Inferior parietal cortex (tissue), 1 donor: Measurements from ENCODE around the gene GRAMD1B.

Experiments
- DNase-seq: peaks from one replicate; pipeline ENCODE4 v3.0.0-alpha.2; 2016; ENCODE audit errors: extremely low spot score

GRAMD1B gene

GRCh38 chr11:123588117-123588863 lies 158.2 kb downstream of the GRAMD1B start:
- DNase-seq, result no peak

- DNase-seq, result no peak
These were observed 158.8 kb downstream of the GRAMD1B start for GRCh38 chr11:123588864-123589262.

- no peak for DNase-seq
These were observed 160.3 kb downstream of the GRAMD1B start for GRCh38 chr11:123590296-123590912.

- DNase-seq, result no peak
These were observed 163.5 kb downstream of the GRAMD1B start for GRCh38 chr11:123593570-123593969.

- DNase-seq, result no peak
These were observed 164.3 kb downstream of the GRAMD1B start for GRCh38 chr11:123594188-123594901.

- no peak for DNase-seq
These were observed 164.9 kb downstream of the GRAMD1B start for GRCh38 chr11:123594921-123595320.

- DNase-seq, result no peak
These were observed 167.8 kb downstream of the GRAMD1B start for GRCh38 chr11:123597859-123598258.

- no peak for DNase-seq
These were observed 171.1 kb downstream of the GRAMD1B start for GRCh38 chr11:123601136-123601535.

- no peak for DNase-seq
These were observed 171.7 kb downstream of the GRAMD1B start for GRCh38 chr11:123601743-123602142.

- DNase-seq, result no peak
These were observed 173.6 kb downstream of the GRAMD1B start for GRCh38 chr11:123603666-123604065.

- no peak for DNase-seq
These were observed 177.7 kb downstream of the GRAMD1B start for GRCh38 chr11:123607781-123608180.

GRCh38 chr11:123608371-123608770 lies 178.3 kb downstream of the GRAMD1B start:
- no peak for DNase-seq

- DNase-seq, result no peak
These were observed 178.9 kb downstream of the GRAMD1B start for GRCh38 chr11:123608945-123609344.

- DNase-seq, result no peak
These were observed 181.6 kb downstream of the GRAMD1B start for GRCh38 chr11:123611698-123612097.

- peak; percentile 37 for DNase-seq
These were observed 186.6 kb downstream of the GRAMD1B start for GRCh38 chr11:123616505-123617198.

GRCh38 chr11:123622576-123622975 lies 192.5 kb downstream of the GRAMD1B start:
- no peak for DNase-seq

GRCh38 chr11:123624974-123625373 lies 194.9 kb downstream of the GRAMD1B start:
- no peak for DNase-seq

GRCh38 chr11:123628936-123629683 lies 199.0 kb downstream of the GRAMD1B start:
- no peak for DNase-seq

- DNase-seq, result no peak
These were observed 200.1 kb downstream of the GRAMD1B start for GRCh38 chr11:123630126-123630608.

GRCh38 chr11:123640029-123640428 lies 210.0 kb downstream of the GRAMD1B start:
- DNase-seq, result no peak
